Activated CD8-positive, alpha-beta memory T cell treated with anti-CD3 and anti-CD28 coated beads for 36 hours (primary cell): Measurements from ENCODE around the gene DOCK2. TPM values are rescaled to one million over a fixed set of nuclear protein-coding genes. Genes with fewer than 3 reads are reported as not detected.

Source experiments
- CTCF ChIA-PET: fragments of 350-600 bp; sonication (Branson Sonifier 250); formaldehyde crosslinking; loops from one replicate; lab custom pipeline; 2021; ENCODE audit warnings: antibody characterized with exemption; lab: Charles Lee
- POLR2A ChIA-PET: fragments of 350-600 bp; sonication (Branson Sonifier 250); formaldehyde crosslinking; loops from one replicate; lab custom pipeline; 2021; ENCODE audit warnings: antibody characterized with exemption; lab: Charles Lee
- total RNA-seq, 2 experiments: library from RNA; stranded (reverse); gene quantifications; one replicate each; pipeline ENCODE4 v1.2.3, GENCODE V29; 2021

The DOCK2 gene
- total RNA-seq, 2 experiments from 2014 or later, result 168 to 174 TPM

GRCh38 chr5:169978714-169979113, 341.6 kb downstream of the DOCK2 start:
- CTCF ChIA-PET, result interaction anchor here (0.7 kb wide), 1 partner anchor 108 kb away, joined by 3 read pairs; no protein-coding TSS in a partner anchor
- POLR2A ChIA-PET, result no interaction called here

DNA sequence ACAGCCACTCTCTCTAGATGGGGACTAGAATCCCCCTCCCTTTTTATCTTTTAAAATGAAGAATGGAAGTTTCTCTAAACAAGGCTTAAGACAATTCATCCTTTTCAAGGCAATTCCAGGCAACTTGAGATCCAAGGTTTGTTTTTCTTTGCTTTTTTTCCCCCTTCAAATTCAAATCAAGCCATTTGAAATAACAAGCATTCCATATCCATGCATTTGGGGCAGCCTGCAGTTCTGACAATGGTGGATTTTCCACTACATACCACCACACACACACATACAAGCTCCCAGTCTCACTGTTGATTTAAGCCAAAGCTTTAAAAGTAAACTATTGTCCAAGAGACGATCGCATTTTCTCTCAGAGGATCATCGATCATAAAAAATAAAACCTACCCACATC, 342.8 kb downstream of the DOCK2 start:
- CTCF ChIA-PET, result interaction anchor here (0.6 to 1.1 kb wide), 2 partner anchors 28 to 162 kb away, joined by 3 read pairs; no protein-coding TSS in a partner anchor
- POLR2A ChIA-PET, result no interaction called here

DNA sequence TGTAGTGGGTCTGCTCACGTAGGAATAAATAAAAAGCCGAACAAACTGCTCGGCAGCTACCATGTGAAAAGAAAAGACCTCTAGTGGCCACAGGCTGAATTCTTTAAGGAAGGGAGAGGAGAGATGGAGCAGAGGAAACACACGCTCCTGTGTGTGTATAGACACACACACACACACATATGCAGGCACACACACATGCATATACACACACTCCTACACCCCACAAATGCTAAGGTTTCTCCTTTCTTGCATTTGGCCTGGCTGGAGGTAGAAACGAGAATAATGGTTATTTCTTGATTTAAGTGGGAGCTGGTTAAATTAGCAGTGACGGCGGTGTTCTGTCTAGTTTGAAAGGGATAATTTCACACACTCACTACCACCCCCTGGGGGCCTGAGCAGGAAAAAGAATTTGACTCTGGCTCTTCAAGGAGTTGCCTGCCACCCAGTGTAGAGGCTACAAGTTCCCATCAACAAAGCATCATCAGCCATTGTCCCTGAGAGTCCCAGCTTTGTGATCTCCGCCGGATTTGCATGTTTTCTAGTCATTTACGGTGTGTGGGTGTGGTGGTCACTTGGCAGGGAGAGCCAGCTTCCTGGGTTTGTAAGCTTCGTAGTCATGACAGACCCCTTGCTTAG, 343.5 kb downstream of the DOCK2 start, which contains the start of gene INSYN2B:
Gene INSYN2B (minus strand): TSS at position 78 of the 636 bp plus-strand sequence. CDS start 96,597 bp downstream, outside the sequence.
- ChIA-PET CTCF (interaction anchor here (0.6 to 1.1 kb wide), 2 partner anchors 27 to 163 kb away, joined by 3 read pairs; no protein-coding TSS in a partner anchor), POLR2A (no interaction called here)

- ChIA-PET POLR2A (no interaction called here), CTCF (no interaction called here)
Measured at GRCh38 chr5:169988206-169988605, 351.1 kb downstream of the DOCK2 start.

DNA sequence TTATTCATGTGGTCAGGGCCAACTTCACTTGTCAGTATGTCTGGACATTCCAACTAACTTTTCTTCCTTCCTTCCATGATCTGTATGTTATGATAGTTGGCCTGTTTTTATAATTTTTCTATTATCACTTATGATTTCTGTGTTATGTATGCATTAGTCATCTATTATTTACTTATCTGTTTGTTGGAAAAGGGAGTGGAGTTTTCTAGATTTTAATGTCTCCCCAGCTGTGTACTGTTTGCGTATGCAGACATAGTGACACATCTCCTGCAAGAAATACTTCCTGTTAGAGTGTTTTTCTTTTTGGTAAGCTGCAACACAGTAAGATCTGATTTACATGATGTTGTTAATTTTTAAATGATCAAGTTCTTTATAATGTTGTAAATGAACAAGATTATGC, 351.9 kb downstream of the DOCK2 start:
- ChIA-PET POLR2A (no interaction called here), CTCF (no interaction called here)

- CTCF ChIA-PET, result no interaction called here
- POLR2A ChIA-PET, result no interaction called here
Measured at GRCh38 chr5:169989365-169989764, 352.3 kb downstream of the DOCK2 start.

- POLR2A ChIA-PET, result no interaction called here
Measured at GRCh38 chr5:169991115-169991869, 354.2 kb downstream of the DOCK2 start.

DNA sequence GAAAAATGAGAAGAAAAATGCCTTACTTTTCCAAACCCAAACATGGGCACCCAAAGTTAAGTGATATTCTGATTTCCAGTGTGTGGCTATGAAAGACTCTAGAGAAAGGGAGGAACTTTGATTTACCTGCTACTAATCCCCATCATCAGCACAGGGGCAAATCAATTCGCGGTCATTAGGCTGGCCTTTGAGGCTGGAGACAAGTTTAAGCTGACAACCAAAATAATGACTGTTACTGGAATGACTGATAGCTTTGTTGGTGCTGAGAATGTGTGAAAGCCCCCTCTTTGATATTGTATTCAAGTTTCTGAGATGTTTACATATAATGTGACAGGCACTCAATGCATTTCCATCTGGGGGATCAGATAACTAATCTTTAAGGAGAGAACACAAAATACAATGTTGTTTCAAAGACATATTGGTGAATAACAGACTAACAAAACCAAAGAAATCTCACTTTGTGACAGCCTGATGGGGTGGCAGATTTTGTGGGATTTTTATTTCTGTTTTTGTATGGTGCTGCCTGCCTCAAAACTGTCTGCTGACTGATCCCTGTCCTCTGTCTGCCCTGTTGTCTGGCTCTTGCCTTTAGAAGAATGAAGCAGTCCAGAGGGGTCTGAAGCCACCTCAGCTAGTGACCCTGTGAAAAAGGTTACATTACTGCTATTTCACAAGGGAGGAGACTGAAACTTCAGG, 355.9 kb downstream of the DOCK2 start:
- ChIA-PET CTCF (no interaction called here), POLR2A (no interaction called here)

More at GRCh38 chr5:169991115-169991869, 354.2 kb downstream of the DOCK2 start:
- CTCF ChIA-PET, result no interaction called here

DNA sequence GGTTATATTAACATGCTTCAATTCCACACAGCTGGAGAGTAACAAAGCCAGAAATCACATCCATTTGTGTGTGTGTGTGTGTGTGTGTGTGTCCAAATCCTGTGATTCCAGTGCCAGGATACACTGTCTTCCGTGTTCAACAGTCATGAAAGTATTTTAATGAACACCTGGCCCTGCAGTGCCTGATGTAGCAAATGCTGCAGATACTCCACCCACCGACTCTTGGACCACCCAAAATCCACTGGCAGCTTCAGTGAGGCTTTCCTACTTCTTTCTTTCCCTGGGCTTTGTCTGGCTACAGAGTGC, 356.4 kb downstream of the DOCK2 start:
- CTCF ChIA-PET, result no interaction called here
- POLR2A ChIA-PET, result no interaction called here

- CTCF ChIA-PET, result no interaction called here
- POLR2A ChIA-PET, result no interaction called here
Measured at GRCh38 chr5:169997798-169998197, 360.7 kb downstream of the DOCK2 start.

- ChIA-PET CTCF (no interaction called here), POLR2A (no interaction called here)
Measured at GRCh38 chr5:169999621-170000020, 362.5 kb downstream of the DOCK2 start.

DNA sequence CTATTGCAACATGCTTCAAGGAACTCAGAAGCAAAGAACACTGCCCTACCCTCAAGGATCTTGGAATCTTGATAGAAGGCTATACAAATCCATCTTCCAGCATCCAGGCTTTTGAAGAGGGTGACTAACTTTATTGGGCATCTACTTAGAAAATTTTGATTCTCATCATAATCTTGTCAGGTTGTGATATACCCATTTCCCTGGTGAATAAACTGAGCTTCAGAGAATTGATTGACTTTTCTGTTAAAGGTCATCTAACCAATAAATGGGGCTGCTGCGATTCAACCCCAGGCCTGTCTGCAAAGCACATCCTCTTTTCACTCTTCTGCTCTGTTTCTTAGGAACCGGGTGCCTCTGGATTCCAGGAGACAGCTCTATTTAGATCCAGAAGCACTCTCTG, 363.1 kb downstream of the DOCK2 start:
- POLR2A ChIA-PET, result no interaction called here
- CTCF ChIA-PET, result no interaction called here

DNA sequence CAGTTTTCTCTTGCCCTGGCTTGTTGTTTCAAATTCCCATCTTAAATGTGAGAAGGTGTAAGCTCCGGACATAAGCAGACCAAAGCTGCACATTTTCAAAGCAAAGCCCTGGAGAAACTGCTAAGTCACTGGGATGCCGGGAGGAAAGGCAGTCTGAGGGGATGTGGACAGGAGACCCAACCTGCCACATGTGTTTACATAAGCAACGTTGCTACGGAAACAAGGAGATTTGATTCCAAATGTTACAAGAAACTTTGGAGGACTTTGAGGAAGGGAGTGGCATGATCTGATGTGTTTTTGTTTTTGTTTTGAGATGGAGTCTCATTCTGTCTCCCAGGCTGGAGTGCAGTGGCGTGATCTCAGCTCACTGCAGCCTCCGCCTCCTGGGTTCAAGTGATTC, 368.9 kb downstream of the DOCK2 start:
- ChIA-PET POLR2A (no interaction called here), CTCF (no interaction called here)

- CTCF ChIA-PET, result no interaction called here
Measured at GRCh38 chr5:170008376-170008775, 371.3 kb downstream of the DOCK2 start.

GRCh38 chr5:170010595-170010994, 373.5 kb downstream of the DOCK2 start:
- CTCF ChIA-PET, result no interaction called here

More at GRCh38 chr5:170008376-170008775, 371.3 kb downstream of the DOCK2 start:
- POLR2A ChIA-PET, result no interaction called here

GRCh38 chr5:170011751-170012150, 374.7 kb downstream of the DOCK2 start:
- ChIA-PET POLR2A (no interaction called here), CTCF (no interaction called here)

More at GRCh38 chr5:170010595-170010994, 373.5 kb downstream of the DOCK2 start:
- POLR2A ChIA-PET, result no interaction called here

GRCh38 chr5:170012622-170013021, 375.5 kb downstream of the DOCK2 start:
- CTCF ChIA-PET, result no interaction called here
- POLR2A ChIA-PET, result no interaction called here

GRCh38 chr5:170020423-170020822, 383.3 kb downstream of the DOCK2 start:
- ChIA-PET POLR2A (no interaction called here), CTCF (no interaction called here)

DNA sequence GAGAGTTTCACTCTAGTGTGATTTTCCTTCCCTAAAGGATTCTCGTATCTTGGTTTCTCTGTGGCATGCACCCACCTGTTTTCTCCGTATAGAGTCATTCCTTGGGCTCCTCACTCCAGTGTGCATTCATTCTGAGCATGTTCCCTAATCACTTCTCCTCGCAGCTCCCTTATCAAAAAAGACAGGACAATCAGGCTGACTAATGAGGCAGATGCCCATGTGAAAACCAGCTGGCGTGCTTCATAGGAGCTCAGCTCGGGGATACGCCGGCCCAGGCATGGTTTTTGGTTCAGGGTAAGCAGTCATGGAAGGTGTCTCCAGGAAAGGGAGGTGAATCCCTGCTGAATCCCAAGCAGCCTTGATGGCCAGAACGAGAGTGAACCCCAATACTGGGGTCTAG, 384.4 kb downstream of the DOCK2 start:
- CTCF ChIA-PET, result no interaction called here
- POLR2A ChIA-PET, result no interaction called here

- CTCF ChIA-PET, result no interaction called here
Measured at GRCh38 chr5:170025853-170026252, 388.8 kb downstream of the DOCK2 start.

More at GRCh38 chr5:170025853-170026252, 388.8 kb downstream of the DOCK2 start:
- POLR2A ChIA-PET, result no interaction called here
